Tibial artery (tissue), 4 donors: ENCODE data around the gene C3orf80.
A peak's percentile ranks its signal among the peaks of the same experiment; 100 is the strongest.

Experiments
- DNase-seq, 2 donors: peaks; one replicate each; pipeline ENCODE4 v3.0.0-alpha.2; 2019
- H3K27ac ChIP-seq, 2 donors: fragments of 200-600 bp; sonication (generic) in 1 of 2; 1 replicate in 1 of 2; 2 replicates in 1 of 2; pipeline ENCODE4 v1.5.1; 2018 to 2019; ENCODE audit warnings: mild to moderate bottlenecking in 1 of 2
- H3K27me3 ChIP-seq, 2 donors: fragments of 200-600 bp; sonication (generic) in 1 of 2; one replicate each; pipeline versions ENCODE4 v1.5.1 to v1.6.0; 2016 to 2019
- H3K36me3 ChIP-seq, 3 donors: fragments of 200-600 bp; sonication (generic) in 2 of 3; one replicate each; pipeline ENCODE4 v1.5.1; 2016 to 2019; ENCODE audit warnings: mild to moderate bottlenecking in 2 of 3
- H3K4me1 ChIP-seq, 4 donors: fragments of 200-600 bp; sonication (generic) in 2 of 4; 1 replicate in 3 of 4; 2 replicates in 1 of 4; pipeline ENCODE4 v1.5.1; 2016 to 2019
- H3K4me3 ChIP-seq, 2 donors: fragments of 200-600 bp; sonication (generic) in 1 of 2; 1 replicate in 1 of 2; 2 replicates in 1 of 2; pipeline ENCODE4 v1.5.1; 2018 to 2019; ENCODE audit warnings: mild to moderate bottlenecking in 2 of 2
- H3K9me3 ChIP-seq, 3 donors: fragments of 200-600 bp; sonication (generic) in 1 of 3; one replicate each; pipeline ENCODE4 v1.5.1; 2016 to 2019
- intact Hi-C: fragments of 100-400 bp; cut with DNase I; formaldehyde crosslinking; loops from one replicate; pipeline ENCODE4 v1.15.0; 2023; ENCODE audit warnings: low total_unique reads
- TF ChIP-seq, protein P1 (sequence below), 2 experiments: fragments of 200-600 bp in 1 of 2; fragments of 450-650 bp in 1 of 2; IDR thresholded peaks; one replicate each; pipeline ENCODE4 v1.5.1; 2017 to 2019; ENCODE audit warnings: antibody characterized with exemption in 2 of 2, mild to moderate bottlenecking in 1 of 2, moderate library complexity in 1 of 2

The C3orf80 gene

DNA sequence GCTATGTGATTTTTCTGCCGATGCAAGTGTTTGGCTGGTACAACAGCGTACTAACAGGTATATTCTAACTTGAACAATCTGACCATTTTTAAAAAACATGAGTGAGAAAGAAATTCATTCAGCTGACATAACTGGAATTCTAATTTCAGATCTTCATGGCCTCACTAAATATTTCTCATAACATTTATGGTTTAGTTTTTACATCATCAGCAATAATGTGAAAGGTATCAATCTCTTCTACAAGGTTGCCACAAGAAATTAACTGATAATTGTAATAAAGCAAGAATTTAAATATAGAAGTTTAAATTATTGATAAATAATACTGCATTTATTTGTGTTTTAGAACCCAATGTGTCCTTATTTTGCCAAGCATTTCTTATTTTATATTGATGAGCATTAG is 5.2 kb upstream of the C3orf80 start:
- H3K27me3 ChIP-seq, result no peaks in the 10 kb centered on the region
- H3K27ac ChIP-seq, result no peak overlapping the region
- intact Hi-C loops, result no loop called here

DNA sequence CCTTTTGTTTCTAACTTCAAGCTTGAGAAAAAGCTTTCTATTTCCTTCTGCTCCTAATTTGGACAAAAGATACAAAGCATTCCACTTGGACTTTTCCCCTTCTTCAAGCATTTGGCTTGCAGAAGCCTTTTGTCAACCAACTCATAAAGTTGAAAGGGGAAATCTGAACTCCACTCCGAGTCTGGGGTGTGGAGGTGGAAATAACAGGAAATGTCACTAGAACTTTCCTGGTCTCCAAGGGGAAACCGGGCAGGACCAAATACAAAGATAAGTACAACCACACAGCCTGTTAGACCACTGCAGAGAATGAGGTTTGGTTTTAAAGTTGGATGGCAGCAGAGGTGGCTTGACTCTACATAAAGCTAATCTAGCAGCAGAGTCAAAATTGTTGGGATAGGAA is 4.2 kb upstream of the C3orf80 start:
- Histone ChIP-seq H3K4me3 (no peak overlapping the region), H3K27ac (no peak overlapping the region), H3K36me3 (no peaks in the 10 kb centered on the region), H3K9me3 (no peaks in the 10 kb centered on the region), H3K4me1 (peaks cover 0 to 12% (median 7%) of the 10 kb centered on the region in 4 donors), H3K27me3 (peaks cover 0 to under 1% of the 10 kb centered on the region in 2 donors)
- TF ChIP-seq, protein P1, sequence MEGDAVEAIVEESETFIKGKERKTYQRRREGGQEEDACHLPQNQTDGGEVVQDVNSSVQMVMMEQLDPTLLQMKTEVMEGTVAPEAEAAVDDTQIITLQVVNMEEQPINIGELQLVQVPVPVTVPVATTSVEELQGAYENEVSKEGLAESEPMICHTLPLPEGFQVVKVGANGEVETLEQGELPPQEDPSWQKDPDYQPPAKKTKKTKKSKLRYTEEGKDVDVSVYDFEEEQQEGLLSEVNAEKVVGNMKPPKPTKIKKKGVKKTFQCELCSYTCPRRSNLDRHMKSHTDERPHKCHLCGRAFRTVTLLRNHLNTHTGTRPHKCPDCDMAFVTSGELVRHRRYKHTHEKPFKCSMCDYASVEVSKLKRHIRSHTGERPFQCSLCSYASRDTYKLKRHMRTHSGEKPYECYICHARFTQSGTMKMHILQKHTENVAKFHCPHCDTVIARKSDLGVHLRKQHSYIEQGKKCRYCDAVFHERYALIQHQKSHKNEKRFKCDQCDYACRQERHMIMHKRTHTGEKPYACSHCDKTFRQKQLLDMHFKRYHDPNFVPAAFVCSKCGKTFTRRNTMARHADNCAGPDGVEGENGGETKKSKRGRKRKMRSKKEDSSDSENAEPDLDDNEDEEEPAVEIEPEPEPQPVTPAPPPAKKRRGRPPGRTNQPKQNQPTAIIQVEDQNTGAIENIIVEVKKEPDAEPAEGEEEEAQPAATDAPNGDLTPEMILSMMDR (IDR thresholded peaks at IDR 0.05), result no peak
- intact Hi-C loops, result no loop called here
- no peak for DNase-seq

More for the DNA sequence above, 5.2 kb upstream of the C3orf80 start:
- TF ChIP-seq, protein P1 (IDR thresholded peaks at IDR 0.05), result no peak
- peaks cover 0 to 2% (median 2%) of the 10 kb centered on the region in 4 donors for H3K4me1 ChIP-seq
- H3K9me3 ChIP-seq, result no peaks in the 10 kb centered on the region
- DNase-seq, result no peak
- H3K4me3 ChIP-seq, result no peak overlapping the region
- H3K36me3 ChIP-seq, result no peaks in the 10 kb centered on the region

DNA sequence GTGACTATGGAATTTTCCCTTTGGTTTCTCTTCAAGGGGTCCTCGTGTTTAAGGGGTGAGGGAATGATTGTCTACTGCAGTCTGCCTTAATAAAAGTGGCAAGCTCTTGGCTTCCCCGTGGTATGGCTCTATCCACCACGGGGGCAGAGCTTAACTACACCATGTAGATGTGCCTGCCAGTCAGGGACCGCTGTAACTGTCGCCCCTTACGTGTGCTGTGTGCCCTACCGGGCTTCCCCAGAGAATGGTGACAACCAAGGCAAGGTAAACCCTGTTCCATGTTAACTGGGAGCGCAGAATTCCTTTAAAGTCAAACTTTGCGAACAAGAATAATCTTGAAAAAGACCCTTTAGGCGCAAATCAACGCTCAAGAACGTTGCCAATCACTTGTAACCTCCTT is 966 bp upstream of the C3orf80 start:
- peaks cover 0 to 22% (median 16%) of the 10 kb centered on the region in 4 donors for H3K4me1 ChIP-seq
- H3K36me3 ChIP-seq, result no peaks in the 10 kb centered on the region
- no peaks in the 10 kb centered on the region for H3K9me3 ChIP-seq
- peaks cover 0 to 11% of the 10 kb centered on the region in 2 donors for H3K27me3 ChIP-seq
- intact Hi-C loops, result no loop called here
- TF ChIP-seq, protein P1 (IDR thresholded peaks at IDR 0.05), result no peak
- no peak overlapping the region for H3K4me3 ChIP-seq
- no peak overlapping the region for H3K27ac ChIP-seq
- no peak for DNase-seq

DNA sequence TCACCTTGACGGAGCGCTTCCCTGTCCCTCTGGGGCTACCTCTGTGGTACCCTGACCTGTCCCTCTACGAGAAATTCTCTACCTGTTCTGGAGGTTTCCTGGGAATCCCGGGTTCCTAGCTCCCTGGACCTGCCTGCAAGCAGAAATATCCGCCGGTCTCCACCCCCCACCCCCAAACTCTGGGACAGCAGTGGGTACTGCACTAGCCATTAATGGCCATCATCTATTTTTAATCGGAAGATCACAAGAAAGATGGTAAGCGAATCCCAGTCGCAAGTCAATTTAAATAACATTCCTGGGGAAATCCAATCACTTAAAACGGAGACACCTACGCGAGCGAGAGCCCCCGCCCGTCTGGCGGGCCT is 429 bp upstream of the C3orf80 start:
- peaks cover 0 to 22% (median 16%) of the 10 kb centered on the region in 4 donors for H3K4me1 ChIP-seq
- intact Hi-C loops, result no loop called here
- TF ChIP-seq, protein P1 (IDR thresholded peaks at IDR 0.05), result no peak
- H3K9me3 ChIP-seq, result no peaks in the 10 kb centered on the region
- DNase-seq, result no peak
- H3K27ac ChIP-seq, result peak overlapping the region in 1 of 2 donors; percentile 23
- H3K4me3 ChIP-seq, result peak overlapping the region; percentile 57 to 68
- H3K36me3 ChIP-seq, result no peaks in the 10 kb centered on the region
- H3K27me3 ChIP-seq, result peaks cover 0 to 16% of the 10 kb centered on the region in 2 donors

DNA sequence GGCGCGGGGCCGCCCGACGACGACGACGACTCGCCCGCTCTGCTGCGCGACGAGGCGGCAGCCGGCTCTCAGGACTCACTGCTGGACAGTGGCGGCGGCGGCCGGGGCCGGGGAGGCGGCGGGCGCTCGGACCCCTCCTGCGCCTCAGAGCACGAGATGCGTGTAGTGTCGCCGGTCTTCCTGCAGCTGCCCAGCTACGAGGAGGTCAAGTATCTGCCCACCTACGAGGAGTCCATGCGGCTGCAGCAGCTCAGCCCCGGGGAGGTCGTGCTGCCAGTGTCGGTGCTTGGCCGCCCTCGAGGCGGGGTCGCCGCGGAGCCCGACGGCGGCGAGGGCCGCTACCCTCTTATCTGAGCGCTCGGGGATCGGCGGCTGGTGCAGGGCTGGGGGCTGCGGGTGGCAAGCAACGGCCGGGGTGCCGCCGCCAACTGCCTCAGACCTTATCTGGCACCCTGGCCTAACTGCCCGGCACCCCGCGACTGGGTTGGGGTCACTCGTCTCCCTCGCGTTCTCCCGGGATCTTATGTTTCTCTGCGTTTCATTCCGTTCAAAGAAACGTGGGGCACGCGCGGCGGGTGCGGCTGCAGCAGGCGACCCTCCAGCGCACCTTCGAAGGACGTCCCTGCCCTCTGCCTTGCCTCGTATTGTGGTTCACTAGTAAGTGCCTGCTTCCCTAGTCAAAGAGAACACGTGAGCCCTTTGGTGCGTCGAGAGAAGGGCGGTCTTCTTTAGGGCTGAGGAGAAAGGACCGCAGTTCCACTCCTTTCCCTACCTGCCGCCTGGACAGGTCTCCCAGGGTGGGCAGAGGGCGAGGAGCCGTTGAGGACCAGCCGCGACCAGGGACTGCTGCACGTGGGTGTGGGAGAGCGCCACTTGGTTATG is 1.0 kb downstream of the C3orf80 start:
- DNase-seq, result no peak
- Histone ChIP-seq H3K4me3 (peak overlapping the region; percentile 57 to 68), H3K36me3 (no peaks in the 10 kb centered on the region), H3K4me1 (peaks cover 0 to 22% (median 16%) of the 10 kb centered on the region in 4 donors), H3K27me3 (peaks cover 0 to 17% of the 10 kb centered on the region in 2 donors), H3K9me3 (no peaks in the 10 kb centered on the region), H3K27ac (no peak overlapping the region)
- intact Hi-C loops, result no loop called here
- TF ChIP-seq, protein P1 (IDR thresholded peaks at IDR 0.05), result no peak
